IPS-NIHi11 (cell line): Measurements from ENCODE around the gene OR8B12.

ENCODE experiments used
- DNase-seq: peaks from one replicate; pipeline ENCODE4 v3.0.0; 2012; ENCODE audit warnings: mixed read lengths, low spot score

Gene OR8B12, protein sequence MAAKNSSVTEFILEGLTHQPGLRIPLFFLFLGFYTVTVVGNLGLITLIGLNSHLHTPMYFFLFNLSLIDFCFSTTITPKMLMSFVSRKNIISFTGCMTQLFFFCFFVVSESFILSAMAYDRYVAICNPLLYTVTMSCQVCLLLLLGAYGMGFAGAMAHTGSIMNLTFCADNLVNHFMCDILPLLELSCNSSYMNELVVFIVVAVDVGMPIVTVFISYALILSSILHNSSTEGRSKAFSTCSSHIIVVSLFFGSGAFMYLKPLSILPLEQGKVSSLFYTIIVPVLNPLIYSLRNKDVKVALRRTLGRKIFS

DNA sequence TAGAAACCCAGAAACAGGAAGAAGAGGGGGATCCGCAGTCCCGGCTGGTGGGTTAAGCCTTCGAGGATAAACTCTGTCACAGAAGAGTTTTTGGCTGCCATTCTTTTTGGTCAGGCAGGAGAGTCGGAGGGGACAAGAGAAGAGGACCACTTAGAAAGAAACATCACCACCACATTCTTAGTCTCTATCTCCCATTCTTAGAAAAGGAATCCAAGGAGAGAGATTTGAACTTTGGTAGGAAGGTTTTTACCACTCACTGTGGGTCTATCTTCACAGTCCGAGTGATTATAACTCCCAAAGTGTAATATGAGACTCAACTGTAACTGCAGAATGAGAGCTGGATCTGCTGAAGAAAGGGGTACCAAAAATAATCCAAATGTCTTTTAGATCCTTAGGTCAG, at the start of gene OR8B12:
OR8B12 (minus strand) TSS at position 101 of the 400 bp plus-strand sequence; CDS start at position 101, 0 bp downstream.
- DNase-seq = no peak

DNA sequence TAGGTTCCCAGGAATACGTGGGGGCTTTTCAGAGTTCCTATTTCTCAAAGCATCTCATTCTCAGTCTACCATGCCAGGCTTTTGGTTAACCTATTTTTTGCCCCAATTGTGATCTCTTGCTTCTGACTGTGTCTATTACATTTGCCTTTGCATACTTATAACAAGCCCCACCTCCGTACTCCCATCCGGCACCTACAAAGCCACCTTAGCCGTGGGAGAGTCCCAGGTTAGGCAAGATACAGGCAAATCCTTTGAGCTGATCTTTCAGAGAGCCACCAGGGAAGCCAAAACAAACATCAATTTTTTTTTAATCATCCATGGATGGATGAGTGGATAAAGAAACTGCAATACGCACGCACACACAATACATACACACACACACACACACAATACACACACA, 49.2 kb upstream of the OR8B12 start:
- DNase-seq = no peak

DNA sequence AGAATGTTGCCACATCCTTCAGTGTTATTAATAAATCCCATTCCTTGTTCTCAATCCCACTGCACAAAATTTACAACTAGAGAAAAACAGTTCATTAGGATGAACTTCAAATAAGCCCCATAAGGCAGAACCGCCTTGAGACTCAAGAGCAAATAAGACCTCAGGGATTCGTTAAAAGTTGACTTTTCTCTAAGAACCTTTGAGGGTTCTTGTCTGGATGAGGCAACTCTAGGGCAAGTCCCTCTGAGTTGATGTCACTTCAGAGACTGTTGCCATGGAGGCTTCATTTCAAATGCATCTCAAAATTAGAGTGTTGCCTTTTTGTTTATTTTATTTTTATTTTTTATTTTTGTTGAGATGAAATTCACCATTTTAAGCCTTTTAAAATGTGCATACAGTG, 48.0 kb upstream of the OR8B12 start:
- no peak for DNase-seq

DNA sequence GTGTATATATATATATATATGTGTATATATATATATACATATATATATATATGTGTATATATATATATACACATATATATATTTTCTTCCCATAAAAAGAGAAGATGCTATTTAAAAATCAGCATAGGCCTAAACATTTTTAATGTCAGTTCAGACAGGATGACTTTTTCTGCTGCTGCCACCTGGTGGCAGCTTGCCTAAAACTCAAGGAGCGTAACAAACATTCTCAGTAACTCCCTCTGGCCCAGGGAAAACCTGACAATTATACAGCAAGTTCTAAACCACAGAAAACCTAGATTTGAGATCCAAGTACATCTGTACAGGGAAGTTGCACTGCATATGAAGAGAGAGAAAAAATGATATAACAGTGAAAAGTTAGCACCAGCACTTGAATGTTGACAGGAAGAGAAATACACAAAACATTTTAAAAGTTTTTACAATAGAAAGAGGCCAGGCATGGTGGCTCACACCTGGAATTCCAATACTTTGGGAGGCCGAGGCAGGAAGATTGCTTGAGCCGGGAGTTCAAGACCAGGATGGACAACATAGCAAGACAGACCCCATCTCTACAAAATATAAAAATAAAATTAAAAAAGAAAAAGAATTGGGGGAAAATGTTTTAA, 42.9 kb upstream of the OR8B12 start:
- DNase-seq = peak; percentile 35

DNA sequence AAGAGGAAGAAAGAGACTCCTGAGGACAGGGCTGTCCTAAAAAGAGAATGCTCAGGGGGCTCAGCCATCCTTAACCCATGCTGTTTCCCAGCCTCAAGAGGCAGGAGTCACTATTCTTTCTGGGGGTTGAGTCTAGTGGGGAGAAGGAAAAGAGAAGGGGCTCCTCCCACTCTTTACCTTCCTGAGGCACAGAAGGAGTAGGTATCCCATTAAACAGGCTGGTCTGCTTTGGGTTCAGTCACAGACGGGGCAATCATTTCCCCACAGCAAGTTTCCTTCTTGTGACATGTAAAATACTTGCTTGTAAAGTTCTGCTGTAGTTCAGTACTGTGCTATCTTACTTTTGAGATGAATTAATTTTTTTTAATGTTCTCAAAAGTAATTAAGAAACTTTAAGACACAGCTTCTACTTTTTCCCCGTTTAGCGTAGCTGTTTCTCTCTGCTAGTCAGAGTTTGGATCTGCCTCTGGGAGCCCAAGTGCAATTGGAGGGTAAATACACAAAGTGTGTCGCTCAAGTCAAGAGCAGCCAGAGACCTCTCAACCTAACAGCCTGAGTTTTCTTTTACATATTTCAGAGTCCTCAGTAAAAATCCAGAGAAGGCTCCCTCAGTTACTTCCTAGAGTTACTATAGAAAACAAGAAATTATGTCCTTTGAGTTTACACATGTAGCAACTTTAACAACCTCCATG, 41.4 kb upstream of the OR8B12 start:
- no peak for DNase-seq

DNA sequence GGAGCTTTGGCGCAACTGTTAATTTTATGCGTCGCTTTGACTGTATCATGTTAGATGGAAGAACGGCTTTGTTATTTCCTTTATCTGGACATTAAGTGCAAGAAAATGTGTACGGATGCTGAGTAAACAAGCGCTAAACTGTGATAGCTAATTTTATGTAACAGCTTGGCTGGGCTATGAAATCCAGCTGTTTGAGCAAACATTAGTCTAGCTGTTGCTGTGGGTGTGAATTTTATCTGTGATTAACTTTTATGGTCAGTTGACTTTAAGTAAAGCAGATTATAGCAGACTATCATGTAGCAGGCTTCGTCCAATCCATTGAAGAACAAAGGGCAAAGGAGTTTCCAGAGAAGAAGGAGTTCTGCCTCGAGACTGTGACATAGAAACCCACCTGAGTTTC, 40.3 kb upstream of the OR8B12 start:
- DNase-seq = no peak

DNA sequence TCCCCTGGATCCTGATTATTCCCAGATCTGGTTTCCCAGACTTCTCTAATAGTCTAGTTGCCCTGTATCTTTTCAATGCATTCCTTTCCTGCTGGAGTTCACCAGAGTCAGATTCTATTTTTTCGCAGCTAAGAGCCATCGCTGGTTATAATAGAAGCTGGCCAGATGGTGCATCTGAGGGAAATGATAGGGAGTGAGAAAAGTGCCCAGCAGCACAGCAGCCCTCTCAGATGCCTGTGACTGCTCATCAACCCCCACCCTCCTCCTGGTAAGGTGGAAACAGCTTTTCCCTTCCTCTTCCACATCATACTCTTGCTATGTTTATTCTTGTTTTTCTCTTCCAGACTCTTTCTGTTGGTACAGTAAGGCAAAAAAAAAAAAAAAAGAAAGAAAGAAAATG, 39.1 kb upstream of the OR8B12 start:
- no peak for DNase-seq

DNA sequence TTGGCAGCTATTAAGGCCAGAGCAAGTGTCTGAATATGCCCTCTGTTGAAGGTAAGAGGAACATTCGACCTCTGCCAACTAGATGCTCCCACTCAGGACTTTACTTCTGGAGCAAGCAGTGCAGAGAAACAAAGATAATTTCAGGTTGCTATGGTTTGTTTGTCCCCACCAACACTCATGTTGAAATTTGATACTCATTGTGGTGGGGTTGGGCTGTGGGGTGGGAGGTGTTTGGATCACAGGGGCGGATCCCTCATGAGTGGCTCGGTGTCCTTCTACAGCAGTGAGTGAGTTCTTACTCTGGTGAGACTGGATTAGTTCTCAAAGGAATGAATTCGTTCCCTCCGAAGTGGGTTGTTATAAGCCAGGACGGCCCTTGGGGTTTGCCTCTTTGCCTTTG, 38.4 kb upstream of the OR8B12 start:
- no peak for DNase-seq

DNA sequence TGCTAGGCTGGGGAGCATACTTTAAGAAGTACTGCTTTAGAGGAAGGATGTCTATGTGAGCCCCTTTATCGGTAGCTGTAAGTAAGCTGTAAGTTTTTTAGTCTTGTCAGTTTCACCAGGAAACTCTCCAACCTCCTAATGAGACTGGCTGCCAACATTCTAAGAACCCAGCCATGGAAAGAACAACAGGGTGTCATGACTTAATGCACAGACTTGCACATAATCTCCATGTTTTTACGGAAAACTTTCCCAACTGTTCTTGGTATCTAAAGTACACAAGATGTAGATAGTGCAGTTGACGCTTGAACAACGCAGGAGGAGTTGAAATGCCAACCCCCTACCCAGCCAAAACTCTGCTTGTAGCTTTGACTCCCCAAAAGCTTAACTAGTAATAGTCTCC, 35.3 kb upstream of the OR8B12 start:
- DNase-seq = no peak

DNA sequence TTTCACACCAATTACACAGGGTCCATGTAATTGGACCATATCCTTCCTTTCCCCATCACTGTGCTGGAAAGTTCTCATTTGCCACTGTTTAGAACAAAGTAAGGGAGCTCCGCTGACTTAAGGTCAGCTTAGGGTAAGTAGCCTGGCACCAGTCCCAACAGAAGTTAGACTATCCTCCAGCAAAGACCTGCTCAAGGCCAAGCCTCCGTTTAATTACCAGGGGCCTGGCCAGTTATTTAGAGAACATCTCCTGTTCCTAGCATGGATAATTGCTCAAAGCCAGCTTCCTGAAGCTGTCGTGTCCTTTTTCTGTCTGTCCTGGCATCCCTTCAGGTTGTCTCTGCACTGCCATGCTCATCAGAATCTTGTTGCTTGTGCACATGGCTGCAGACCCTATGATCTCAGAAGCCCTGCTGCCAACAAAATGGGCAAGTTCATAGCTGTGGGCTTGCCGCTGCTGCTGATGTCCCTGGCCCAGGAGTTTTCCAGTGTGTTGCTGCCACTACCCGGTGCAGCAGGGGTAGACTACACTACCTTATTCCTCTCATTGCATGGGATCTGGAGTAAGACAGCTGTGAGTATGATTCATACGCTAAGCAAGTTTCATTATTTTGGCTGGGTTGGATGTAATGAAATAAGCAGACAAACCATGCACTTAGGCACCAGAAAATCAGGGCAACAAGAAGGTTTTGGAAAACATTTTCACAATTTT, 34.4 kb upstream of the OR8B12 start:
- no peak for DNase-seq

DNA sequence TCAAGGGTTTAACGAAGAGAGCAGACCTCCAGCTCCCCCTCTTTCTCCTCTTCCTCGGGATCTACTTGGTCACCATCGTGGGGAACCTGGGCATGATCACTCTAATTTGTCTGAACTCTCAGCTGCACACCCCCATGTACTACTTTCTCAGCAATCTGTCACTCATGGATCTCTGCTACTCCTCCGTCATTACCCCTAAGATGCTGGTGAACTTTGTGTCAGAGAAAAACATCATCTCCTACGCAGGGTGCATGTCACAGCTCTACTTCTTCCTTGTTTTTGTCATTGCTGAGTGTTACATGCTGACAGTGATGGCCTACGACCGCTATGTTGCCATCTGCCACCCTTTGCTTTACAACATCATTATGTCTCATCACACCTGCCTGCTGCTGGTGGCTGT, 26.7 kb upstream of the OR8B12 start:
- DNase-seq = no peak

DNA sequence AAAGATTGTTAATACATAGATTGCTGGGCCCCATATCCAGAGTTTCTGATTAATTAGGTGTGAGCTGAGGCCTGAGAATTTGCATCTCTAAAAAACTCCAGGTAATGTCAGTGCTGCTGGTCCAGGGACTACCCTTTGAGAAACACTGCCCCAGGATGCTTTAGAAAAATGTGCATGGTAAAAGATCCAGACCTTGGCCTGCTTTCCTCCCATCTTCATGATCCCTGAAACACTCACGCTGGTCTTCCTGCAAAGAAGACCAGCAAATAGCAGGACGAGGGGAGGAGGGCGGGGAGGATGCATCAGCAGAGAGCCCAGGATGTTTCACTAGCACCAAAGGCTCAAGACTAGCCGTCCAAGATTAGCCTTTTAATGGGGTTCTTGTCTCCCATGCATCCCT, 26.2 kb upstream of the OR8B12 start, which contains the start of gene OR8A1:
OR8A1 (plus strand) TSS at position 301 of the 400 bp plus-strand sequence. CDS start 123 bp downstream, outside the sequence.
- DNase-seq = no peak

DNA sequence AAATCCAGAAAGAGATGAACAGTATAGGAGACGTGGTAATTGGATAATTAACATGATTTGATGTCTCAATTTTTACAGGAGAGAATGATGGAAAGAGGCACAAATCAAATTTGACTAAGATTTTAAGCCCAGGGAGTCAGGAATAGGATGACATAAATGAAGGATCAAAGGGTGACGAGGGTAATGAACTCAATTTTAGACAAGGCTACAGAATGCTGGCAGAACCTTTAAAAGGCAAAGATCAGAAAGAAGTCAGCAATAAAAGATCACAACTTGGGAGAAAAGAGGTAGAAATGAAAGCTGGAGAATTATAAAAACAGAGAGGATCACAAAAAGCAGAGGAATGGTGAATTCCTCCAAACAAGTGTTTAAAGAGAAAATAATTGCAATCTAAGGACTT, 13.4 kb upstream of the OR8B12 start:
- DNase-seq = no peak

DNA sequence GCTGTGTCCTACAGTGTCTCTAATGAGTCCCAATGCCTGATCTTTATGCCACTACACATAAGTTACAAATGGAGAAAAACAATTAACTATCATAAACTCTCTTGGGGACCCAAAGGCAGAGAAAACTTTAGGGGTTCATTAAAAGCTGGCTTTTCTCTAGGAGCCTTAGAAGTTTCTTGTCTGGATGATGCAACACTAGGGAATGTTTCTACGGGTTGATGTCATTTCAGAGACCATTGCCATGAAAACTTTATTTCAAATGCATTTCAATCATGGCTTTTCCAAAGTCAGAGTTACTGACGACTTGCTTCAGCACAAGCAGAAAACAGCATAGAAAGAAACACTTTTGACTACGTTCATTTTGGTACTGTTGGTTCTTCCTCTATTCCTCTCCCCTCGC, 8.5 kb upstream of the OR8B12 start:
- DNase-seq = no peak

DNA sequence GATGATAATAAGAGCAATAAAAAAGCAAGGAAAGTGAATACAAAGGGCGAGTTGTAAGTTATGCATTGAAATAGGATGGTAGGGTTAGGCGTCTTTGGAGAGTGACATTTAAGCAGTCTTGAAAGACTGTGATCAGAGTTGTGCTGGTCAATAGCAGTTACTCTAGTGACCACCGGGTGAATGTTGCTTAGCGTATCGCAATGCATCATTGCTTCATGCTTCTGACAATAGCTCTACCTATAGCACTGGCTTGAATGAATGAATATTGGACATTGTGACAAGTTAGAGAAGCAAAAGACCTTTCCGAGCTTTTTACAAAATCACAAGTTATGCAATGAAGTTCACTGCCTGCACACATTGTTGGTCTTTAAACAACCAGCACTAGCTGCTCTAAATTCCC, 7.7 kb upstream of the OR8B12 start:
- DNase-seq = no peak

DNA sequence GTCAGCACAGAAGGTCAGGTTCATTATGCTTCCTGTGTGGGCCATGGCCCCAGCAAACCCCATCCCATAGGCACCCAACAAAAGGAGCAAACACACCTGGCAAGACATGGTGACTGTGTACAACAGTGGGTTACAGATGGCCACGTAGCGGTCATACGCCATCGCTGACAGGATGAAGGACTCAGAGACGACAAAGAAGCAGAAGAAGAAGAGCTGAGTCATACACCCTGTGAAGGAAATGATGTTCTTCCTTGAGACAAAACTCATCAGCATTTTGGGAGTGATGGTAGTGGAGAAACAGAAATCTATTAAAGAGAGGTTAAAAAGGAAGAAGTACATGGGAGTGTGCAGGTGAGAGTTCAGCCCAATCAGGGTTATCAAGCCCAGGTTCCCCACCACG, 309 bp downstream of the OR8B12 start:
- DNase-seq = no peak

DNA sequence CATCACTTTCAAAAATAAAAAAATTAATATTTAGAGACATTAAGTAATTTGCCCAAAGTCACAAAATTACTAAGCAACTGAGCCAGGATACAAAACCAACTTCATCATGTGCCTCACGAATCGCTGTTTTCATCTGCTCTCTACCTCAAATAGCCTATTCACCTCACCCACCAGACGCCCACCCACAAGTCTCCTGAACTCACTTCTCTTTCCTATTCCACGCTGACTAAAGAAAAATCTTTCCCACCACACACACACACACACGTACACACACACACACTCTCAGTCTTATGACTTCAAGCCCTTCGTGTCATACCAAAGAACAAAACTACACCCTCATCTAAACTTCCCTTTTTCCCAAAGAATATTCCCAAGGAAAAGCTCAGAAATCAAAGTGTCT, 2.2 kb downstream of the OR8B12 start:
- DNase-seq = no peak

DNA sequence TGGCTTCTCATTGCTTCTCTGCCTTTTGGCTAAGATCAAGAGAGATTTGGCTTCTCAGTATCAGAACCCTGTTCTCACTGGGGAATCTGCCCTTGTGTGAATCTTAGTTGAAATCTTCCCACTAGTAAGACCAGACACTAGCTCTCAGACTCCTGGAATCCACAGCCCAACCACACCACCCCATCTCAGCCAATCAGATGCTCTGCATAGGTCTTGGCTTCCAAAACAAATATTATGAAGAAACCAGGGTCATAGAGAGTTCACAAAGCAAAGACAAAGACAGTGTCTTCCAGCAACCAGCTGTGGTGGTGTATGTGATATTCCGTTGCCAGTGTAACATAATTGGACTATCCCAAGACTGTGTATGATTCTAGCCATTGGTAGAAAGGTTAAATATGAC, 5.4 kb downstream of the OR8B12 start:
- DNase-seq = no peak

DNA sequence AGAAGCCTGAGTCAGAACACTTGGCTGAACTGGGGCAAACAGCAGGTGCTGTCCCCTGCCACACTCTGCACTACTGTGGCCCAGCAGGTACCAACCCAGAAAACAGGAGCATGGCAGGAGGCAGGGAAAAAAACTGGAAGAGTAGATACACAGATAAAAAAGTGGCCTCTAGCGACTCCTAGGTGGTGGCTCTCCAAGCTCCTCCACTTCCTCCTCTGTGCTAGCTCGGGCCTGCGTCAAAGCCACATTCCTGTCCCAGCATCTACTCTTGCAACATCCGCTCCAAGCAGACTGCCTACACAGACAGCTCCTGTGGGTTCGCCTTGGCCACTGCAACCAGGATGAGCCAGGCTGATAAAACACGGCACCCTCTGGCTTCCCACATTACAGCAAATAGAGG, 6.9 kb downstream of the OR8B12 start:
- peak; percentile 41 for DNase-seq

DNA sequence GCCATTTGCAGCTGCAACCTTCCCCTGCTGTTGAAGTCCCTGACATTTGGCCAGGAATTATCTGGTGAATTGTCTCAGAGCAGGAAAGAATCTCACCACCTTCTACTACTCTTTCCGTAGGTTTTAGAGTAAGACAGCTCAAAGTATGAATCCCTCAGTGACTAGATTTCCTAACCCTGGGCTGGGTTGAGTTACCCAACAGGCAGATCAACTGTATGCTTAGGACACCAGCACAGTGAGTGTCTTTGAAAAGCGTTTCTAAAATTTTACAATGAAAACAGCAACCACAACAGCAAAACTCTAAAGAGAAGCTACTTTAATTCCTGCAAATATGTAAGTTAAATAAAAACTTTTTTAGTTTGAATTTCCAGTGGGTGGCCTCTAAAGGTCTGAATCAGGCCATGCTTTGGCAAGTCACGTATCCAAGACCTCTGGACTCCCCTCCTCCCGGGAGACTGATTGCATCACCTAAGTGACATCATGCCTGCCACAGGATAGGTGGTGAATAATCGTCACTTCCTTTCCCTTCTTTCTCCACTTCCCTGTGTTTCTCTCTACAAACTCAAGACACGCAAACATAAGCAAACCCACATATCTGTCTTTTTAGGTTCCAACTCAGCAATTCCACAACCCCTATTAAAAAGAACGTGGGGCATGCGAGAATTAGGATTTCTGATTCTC, 7.8 kb downstream of the OR8B12 start:
- no peak for DNase-seq

DNA sequence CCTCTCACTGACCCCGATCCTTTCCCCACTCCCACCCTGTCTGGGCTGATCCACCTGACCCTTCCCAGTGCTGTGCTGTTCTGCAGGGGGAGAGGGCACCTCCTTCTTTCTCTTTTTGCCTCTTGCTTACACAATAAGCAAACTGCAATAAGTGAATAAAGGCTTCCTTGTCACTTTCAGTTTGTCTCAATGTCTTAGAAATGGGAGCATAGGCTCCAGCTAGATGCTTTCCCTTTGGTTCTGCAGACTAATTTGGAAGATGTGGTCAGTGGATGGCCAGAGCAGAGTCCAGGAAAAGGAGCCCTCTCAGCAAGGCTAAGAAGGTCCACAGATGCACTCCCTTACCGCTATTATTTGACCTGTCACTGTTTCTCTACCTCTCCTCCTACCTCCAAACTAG, 9.4 kb downstream of the OR8B12 start:
- no peak for DNase-seq

DNA sequence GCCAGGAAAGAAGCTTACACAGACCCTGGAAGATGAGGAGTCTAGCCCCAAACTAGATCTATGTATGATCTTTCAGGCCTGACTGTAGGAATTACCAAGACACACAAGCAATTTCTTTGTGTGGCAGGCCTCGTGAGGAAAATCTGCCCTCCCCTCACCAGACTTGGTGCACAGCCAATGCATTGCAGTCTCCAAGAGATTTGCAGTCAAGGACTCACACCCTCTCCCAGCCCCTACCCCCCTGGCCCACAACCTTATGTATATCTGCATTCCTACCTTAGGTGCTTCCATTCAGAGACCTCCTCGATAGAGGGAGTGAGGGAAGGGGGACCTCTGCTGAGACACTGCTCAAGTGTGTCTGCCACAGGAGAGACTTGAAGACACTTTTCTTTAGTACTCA, 9.8 kb downstream of the OR8B12 start:
- DNase-seq = no peak
